Gastrocnemius medialis (tissue), 4 donors: ENCODE measurements around the gene LAMB1.

ENCODE experiments used
- CTCF ChIP-seq, 5 experiments: fragments of 450-650 bp in 3 of 5; fragments of 200-600 bp in 2 of 5; sonication (generic) in 2 of 5; IDR thresholded peaks in 4 of 5; conservative IDR thresholded peaks in 1 of 5; 1 replicate in 4 of 5; 2 replicates in 1 of 5; pipeline ENCODE4 v1.5.1; 2016 to 2019; ENCODE audit warnings: antibody characterized with exemption in 5 of 5, mild to moderate bottlenecking in 3 of 5, moderate library complexity in 3 of 5
- POLR2A ChIP-seq, 2 donors: fragments of 450-650 bp; IDR thresholded peaks; one replicate each; pipeline ENCODE4 v1.6.1; 2017; ENCODE audit warnings: antibody characterized with exemption in 2 of 2, mild to moderate bottlenecking in 2 of 2, moderate library complexity in 2 of 2

- TF ChIP-seq CTCF (IDR thresholded peaks at IDR 0.05 in 4 of 5, conservative IDR thresholded peaks at IDR 0.05 in 1 of 5) (no peak), POLR2A (IDR thresholded peaks at IDR 0.05) (no peak)
Measured at GRCh38 chr7:107915541-107915940, 87.4 kb downstream of the LAMB1 start.
